ENCODE results near the gene CNTN4. TPM values are rescaled to one million over a fixed set of nuclear protein-coding genes. Genes with fewer than 3 reads are reported as not detected.

CNTN4 gene
- total RNA-seq, 1 donor = under 0.01 TPM

- Histone ChIP-seq H4K20me1 (ENCODE audit: insufficient read depth, low read length) (no peaks in the 10 kb centered on the region), H3K4me1 (ENCODE audit: insufficient read depth, low read length) (no peaks in the 10 kb centered on the region), H3K79me2 (ENCODE audit: insufficient read depth, low read length) (no peaks in the 10 kb centered on the region), H3K4me2 (ENCODE audit: insufficient read depth, low read length) (no peak overlapping the region), H3K4me3 (ENCODE audit: insufficient read depth, low read length) (no peak overlapping the region), H3K27ac (ENCODE audit: low read depth, low read length) (no peak overlapping the region), H3K36me3 (ENCODE audit: insufficient read depth, low read length) (no peaks in the 10 kb centered on the region), H2AFZ (ENCODE audit: low read length) (no peak overlapping the region), H3K9me3 (ENCODE audit: low read depth, low read length) (peaks cover 10% of the 10 kb centered on the region), H3K27me3 (ENCODE audit: insufficient read depth, low read length) (no peaks in the 10 kb centered on the region)
- DNase-seq (ENCODE audit: insufficient read length, low spot score, missing footprints) = no peak
- TF ChIP-seq CTCF (IDR thresholded peaks at IDR 0.05; ENCODE audit: extremely low read depth, low read depth, low read length) = no peak
These were observed 378.3 kb downstream of the CNTN4 start for GRCh38 chr3:2476996-2477395.

GRCh38 chr3:2477620-2478019 is 379.0 kb downstream of the CNTN4 start:
- H4K20me1 ChIP-seq (ENCODE audit: insufficient read depth, low read length) = no peaks in the 10 kb centered on the region
- no peak overlapping the region for H3K27ac ChIP-seq (ENCODE audit: low read depth, low read length)
- no peak for TF ChIP-seq CTCF (IDR thresholded peaks at IDR 0.05; ENCODE audit: extremely low read depth, low read depth, low read length)
- H3K36me3 ChIP-seq (ENCODE audit: insufficient read depth, low read length) = no peaks in the 10 kb centered on the region
- H2AFZ ChIP-seq (ENCODE audit: low read length) = no peak overlapping the region
- H3K4me3 ChIP-seq (ENCODE audit: insufficient read depth, low read length) = no peak overlapping the region
- DNase-seq (ENCODE audit: insufficient read length, low spot score, missing footprints) = no peak
- no peaks in the 10 kb centered on the region for H3K27me3 ChIP-seq (ENCODE audit: insufficient read depth, low read length)
- no peak overlapping the region for H3K4me2 ChIP-seq (ENCODE audit: insufficient read depth, low read length)
- H3K9me3 ChIP-seq (ENCODE audit: low read depth, low read length) = peaks cover 10% of the 10 kb centered on the region
- H3K79me2 ChIP-seq (ENCODE audit: insufficient read depth, low read length) = no peaks in the 10 kb centered on the region
- H3K4me1 ChIP-seq (ENCODE audit: insufficient read depth, low read length) = no peaks in the 10 kb centered on the region

GRCh38 chr3:2484162-2485026 is 385.7 kb downstream of the CNTN4 start:
- no peaks in the 10 kb centered on the region for H3K4me1 ChIP-seq (ENCODE audit: insufficient read depth, low read length)
- no peaks in the 10 kb centered on the region for H3K79me2 ChIP-seq (ENCODE audit: insufficient read depth, low read length)
- H3K27ac ChIP-seq (ENCODE audit: low read depth, low read length) = no peak overlapping the region
- no peak for TF ChIP-seq CTCF (IDR thresholded peaks at IDR 0.05; ENCODE audit: extremely low read depth, low read depth, low read length)
- H3K36me3 ChIP-seq (ENCODE audit: insufficient read depth, low read length) = no peaks in the 10 kb centered on the region
- no peaks in the 10 kb centered on the region for H3K9me3 ChIP-seq (ENCODE audit: low read depth, low read length)
- no peak overlapping the region for H2AFZ ChIP-seq (ENCODE audit: low read length)
- H4K20me1 ChIP-seq (ENCODE audit: insufficient read depth, low read length) = no peaks in the 10 kb centered on the region
- H3K4me2 ChIP-seq (ENCODE audit: insufficient read depth, low read length) = no peak overlapping the region
- DNase-seq (ENCODE audit: insufficient read length, low spot score, missing footprints) = no peak
- no peaks in the 10 kb centered on the region for H3K27me3 ChIP-seq (ENCODE audit: insufficient read depth, low read length)
- H3K4me3 ChIP-seq (ENCODE audit: insufficient read depth, low read length) = no peak overlapping the region

- no peak for DNase-seq (ENCODE audit: insufficient read length, low spot score, missing footprints)
- H3K27me3 ChIP-seq (ENCODE audit: insufficient read depth, low read length) = no peaks in the 10 kb centered on the region
- H2AFZ ChIP-seq (ENCODE audit: low read length) = no peak overlapping the region
- H3K36me3 ChIP-seq (ENCODE audit: insufficient read depth, low read length) = no peaks in the 10 kb centered on the region
- no peaks in the 10 kb centered on the region for H3K9me3 ChIP-seq (ENCODE audit: low read depth, low read length)
- H4K20me1 ChIP-seq (ENCODE audit: insufficient read depth, low read length) = no peaks in the 10 kb centered on the region
- no peak overlapping the region for H3K27ac ChIP-seq (ENCODE audit: low read depth, low read length)
- TF ChIP-seq CTCF (IDR thresholded peaks at IDR 0.05; ENCODE audit: extremely low read depth, low read depth, low read length) = no peak
- H3K4me1 ChIP-seq (ENCODE audit: insufficient read depth, low read length) = no peaks in the 10 kb centered on the region
- no peaks in the 10 kb centered on the region for H3K79me2 ChIP-seq (ENCODE audit: insufficient read depth, low read length)
- H3K4me3 ChIP-seq (ENCODE audit: insufficient read depth, low read length) = no peak overlapping the region
- H3K4me2 ChIP-seq (ENCODE audit: insufficient read depth, low read length) = no peak overlapping the region
These were observed 386.3 kb downstream of the CNTN4 start for GRCh38 chr3:2485027-2485375.

Data from osteoblast (primary cell).